A549 (cell line): Measurements from ENCODE around the gene ASB7.

Source experiments
- CHD2 ChIP-seq: fragments of 150-350 bp; IDR thresholded peaks from 2 replicates; pipeline ENCODE4 v1.6.1; 2014; ENCODE audit warnings: low read length; ENCODE audit not compliant: partially characterized antibody
- CTCF ChIP-seq: fragments of >200 bp; sonication (Bioruptor Twin); formaldehyde crosslinking; IDR thresholded peaks from 3 replicates; pipeline ENCODE4 v1.5.1; 2016
- EP300 ChIP-seq, 2 experiments: fragments of >200 bp; sonication (Bioruptor Twin); formaldehyde crosslinking; IDR thresholded peaks; 2 replicates in 1 of 2; 3 replicates in 1 of 2; pipeline ENCODE4 v1.6.1; 2016 to 2017
- ESRRA ChIP-seq: fragments of 150-350 bp; IDR thresholded peaks from 2 replicates; pipeline ENCODE4 v1.6.1; 2014; ENCODE audit warnings: mild to moderate bottlenecking, low read length, borderline replicate concordance
- GATA3 ChIP-seq: IDR thresholded peaks from 2 replicates; pipeline ENCODE4 v1.6.1; 2012; ENCODE audit warnings: borderline replicate concordance
- NFE2L2 ChIP-seq: fragments of 150-350 bp; conservative IDR thresholded peaks from 2 replicates; pipeline ENCODE4 v1.6.1; 2014; ENCODE audit warnings: low read length
- NR3C1 ChIP-seq: fragments of >200 bp; sonication (Bioruptor Twin); formaldehyde crosslinking; IDR thresholded peaks from 3 replicates; pipeline ENCODE4 v1.6.1; 2017
- POLR2A ChIP-seq: IDR thresholded peaks from 2 replicates; pipeline ENCODE4 v1.6.1; 2012; ENCODE audit warnings: mild to moderate bottlenecking, low read length
- RFX5 ChIP-seq: fragments of 450-650 bp; IDR thresholded peaks from 2 replicates; pipeline ENCODE4 v1.7.1; 2014; ENCODE audit warnings: antibody characterized with exemption, mild to moderate bottlenecking, moderate library complexity
- TP53 ChIP-seq: fragments of 250-450 bp; sonication (Bioruptor Pico); IDR thresholded peaks from 2 replicates; pipeline ENCODE4 v1.5.0; 2021; ENCODE audit warnings: mild to moderate bottlenecking, moderate library complexity
- ZC3H11A ChIP-seq: fragments of 450-650 bp; IDR thresholded peaks from 2 replicates; pipeline ENCODE4 v1.6.1; 2014; ENCODE audit warnings: antibody characterized with exemption, mild to moderate bottlenecking
- TF ChIP-seq, protein P1 (sequence below): fragments of 150-350 bp; IDR thresholded peaks from 2 replicates; pipeline ENCODE4 v1.6.1; 2014; ENCODE audit warnings: low read depth, mild to moderate bottlenecking, low read length
- TF ChIP-seq, protein P2 (sequence below): fragments of 200-600 bp; sonication (generic); IDR thresholded peaks from 2 replicates; pipeline ENCODE4 v1.6.1; 2016; ENCODE audit warnings: antibody characterized with exemption, mild to moderate bottlenecking, moderate library complexity
- TF ChIP-seq, protein P3 (sequence below): fragments of 450-650 bp; IDR thresholded peaks from 2 replicates; pipeline ENCODE4 v1.6.1; 2014; ENCODE audit warnings: antibody characterized with exemption

- TF ChIP-seq EP300 (IDR thresholded peaks at IDR 0.05) (no peak), TP53 (CRISPR knock-in tag) (no peak), CTCF (peak; percentile 95), POLR2A (no peak), ZC3H11A (no peak), ESRRA (no peak), NFE2L2 (no peak), NR3C1 (no peak), GATA3 (no peak), RFX5 (no peak), CHD2 (no peak)
- TF ChIP-seq, protein P1, sequence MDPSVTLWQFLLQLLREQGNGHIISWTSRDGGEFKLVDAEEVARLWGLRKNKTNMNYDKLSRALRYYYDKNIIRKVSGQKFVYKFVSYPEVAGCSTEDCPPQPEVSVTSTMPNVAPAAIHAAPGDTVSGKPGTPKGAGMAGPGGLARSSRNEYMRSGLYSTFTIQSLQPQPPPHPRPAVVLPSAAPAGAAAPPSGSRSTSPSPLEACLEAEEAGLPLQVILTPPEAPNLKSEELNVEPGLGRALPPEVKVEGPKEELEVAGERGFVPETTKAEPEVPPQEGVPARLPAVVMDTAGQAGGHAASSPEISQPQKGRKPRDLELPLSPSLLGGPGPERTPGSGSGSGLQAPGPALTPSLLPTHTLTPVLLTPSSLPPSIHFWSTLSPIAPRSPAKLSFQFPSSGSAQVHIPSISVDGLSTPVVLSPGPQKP: no peak
- TF ChIP-seq, protein P2, sequence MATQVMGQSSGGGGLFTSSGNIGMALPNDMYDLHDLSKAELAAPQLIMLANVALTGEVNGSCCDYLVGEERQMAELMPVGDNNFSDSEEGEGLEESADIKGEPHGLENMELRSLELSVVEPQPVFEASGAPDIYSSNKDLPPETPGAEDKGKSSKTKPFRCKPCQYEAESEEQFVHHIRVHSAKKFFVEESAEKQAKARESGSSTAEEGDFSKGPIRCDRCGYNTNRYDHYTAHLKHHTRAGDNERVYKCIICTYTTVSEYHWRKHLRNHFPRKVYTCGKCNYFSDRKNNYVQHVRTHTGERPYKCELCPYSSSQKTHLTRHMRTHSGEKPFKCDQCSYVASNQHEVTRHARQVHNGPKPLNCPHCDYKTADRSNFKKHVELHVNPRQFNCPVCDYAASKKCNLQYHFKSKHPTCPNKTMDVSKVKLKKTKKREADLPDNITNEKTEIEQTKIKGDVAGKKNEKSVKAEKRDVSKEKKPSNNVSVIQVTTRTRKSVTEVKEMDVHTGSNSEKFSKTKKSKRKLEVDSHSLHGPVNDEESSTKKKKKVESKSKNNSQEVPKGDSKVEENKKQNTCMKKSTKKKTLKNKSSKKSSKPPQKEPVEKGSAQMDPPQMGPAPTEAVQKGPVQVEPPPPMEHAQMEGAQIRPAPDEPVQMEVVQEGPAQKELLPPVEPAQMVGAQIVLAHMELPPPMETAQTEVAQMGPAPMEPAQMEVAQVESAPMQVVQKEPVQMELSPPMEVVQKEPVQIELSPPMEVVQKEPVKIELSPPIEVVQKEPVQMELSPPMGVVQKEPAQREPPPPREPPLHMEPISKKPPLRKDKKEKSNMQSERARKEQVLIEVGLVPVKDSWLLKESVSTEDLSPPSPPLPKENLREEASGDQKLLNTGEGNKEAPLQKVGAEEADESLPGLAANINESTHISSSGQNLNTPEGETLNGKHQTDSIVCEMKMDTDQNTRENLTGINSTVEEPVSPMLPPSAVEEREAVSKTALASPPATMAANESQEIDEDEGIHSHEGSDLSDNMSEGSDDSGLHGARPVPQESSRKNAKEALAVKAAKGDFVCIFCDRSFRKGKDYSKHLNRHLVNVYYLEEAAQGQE: no peak
- TF ChIP-seq, protein P3, sequence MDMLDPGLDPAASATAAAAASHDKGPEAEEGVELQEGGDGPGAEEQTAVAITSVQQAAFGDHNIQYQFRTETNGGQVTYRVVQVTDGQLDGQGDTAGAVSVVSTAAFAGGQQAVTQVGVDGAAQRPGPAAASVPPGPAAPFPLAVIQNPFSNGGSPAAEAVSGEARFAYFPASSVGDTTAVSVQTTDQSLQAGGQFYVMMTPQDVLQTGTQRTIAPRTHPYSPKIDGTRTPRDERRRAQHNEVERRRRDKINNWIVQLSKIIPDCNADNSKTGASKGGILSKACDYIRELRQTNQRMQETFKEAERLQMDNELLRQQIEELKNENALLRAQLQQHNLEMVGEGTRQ: no peak
These were observed 69.6 kb downstream of the ASB7 start for GRCh38 chr15:100671858-100672543.
